ENCODE results near the gene FMOD. TPM values are rescaled to one million over a fixed set of nuclear protein-coding genes. Genes with fewer than 3 reads are reported as not detected.

The FMOD gene
- total RNA-seq, 2 donors from 2014 or later = not detected

DNA sequence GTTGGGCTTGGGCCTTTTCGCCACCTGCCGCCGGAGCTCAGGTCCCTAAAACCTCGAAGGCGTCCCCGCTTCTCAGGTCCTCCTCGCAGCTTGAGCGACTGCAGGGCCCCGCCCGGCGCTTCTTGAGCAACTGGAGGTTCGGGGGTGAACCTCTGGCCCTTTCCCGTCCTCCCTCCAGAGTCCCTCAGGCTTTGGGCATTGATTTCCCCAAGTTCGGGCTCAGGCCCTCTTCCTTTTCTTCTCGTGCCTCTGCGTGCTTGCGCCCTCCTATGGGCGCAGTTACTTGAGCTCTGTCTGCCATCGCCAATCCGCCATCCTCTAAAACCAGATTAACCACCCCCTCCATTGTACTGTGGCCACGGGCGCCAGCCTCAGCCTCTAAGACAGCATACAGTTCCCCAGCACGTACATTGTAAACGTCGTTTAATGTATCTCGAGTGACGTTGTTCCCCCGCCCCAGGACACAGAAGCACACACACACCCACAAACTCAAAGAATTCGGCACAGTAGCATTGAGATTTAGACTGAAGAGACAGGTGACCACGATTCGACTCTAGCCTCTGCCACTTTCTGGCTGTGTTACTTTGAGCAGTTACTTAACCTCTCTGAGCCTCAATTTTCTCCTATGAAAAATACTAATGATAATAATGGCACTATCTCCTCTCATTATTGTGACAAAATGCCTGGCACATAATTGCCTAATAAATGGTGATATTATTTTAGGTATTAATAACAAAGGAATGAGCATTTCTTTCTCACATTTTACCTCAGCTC is 23.1 kb downstream of the FMOD start:
- Mint-ChIP-seq H3K4me1 (peaks cover 50% of the 10 kb centered on the region), H3K27me3 (no peaks in the 10 kb centered on the region), H3K4me3 (peak overlapping the region; percentile 85), H3K36me3 (ENCODE audit: low read depth) (no peaks in the 10 kb centered on the region), H3K27ac (peak overlapping the region; percentile 97)
- H3K9me3 ChIP-seq (ENCODE audit: control insufficient read depth, low read length, poor library complexity, severe bottlenecking) = no peaks in the 10 kb centered on the region
- ATAC-seq (peak; percentile 76), DNase-seq (peak; percentile 44 to 69 (median 65))

DNA sequence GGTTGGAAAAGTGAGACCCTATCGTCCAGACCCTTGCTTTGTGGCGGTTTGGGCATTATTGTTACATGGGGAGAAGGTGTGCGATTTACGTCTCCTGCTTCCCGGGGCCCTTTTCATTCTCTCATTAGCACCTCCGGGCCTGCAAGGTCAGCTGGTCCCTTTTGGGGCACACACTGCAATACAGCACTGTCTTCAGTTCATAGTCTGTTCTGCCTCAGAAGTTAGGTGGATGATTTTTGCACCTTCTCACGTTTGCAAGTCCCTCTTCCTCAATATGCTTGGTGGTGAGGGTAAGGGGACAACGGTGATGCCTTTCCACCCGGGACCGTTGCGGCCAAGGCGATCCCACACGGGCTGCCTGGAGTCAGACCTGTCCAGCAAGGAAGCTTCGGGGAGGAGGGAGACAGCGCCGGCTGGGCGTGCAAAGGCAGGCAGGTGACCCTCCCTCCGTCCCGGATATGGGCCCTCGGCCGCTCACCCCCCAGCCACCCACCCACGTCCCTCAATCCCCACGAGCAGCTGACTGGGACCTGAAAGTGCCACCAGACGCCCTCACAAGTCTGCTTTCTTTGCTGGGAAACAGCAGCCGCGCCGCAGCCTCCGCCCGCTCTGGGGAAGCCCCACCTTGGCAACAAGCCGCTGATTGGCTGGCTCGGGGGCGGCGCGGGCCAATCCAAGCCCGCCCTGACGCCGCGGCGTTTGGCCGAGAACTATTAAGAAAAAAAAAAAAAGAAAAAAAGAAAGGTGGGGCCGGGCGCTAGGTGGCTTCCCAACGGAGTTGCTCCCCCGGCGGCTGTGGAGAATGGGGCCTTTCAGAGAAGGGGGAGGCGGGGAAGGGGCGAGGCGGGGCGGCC is 23.9 kb downstream of the FMOD start:
- H3K4me3 Mint-ChIP-seq = peak overlapping the region; percentile 85
- peak; percentile 82 for ATAC-seq
- peak overlapping the region; percentile 97 for H3K27ac Mint-ChIP-seq
- DNase-seq = peak; percentile 92 to 94 (median 94)
- peaks cover 58% of the 10 kb centered on the region for H3K4me1 Mint-ChIP-seq
- H3K9me3 ChIP-seq (ENCODE audit: control insufficient read depth, low read length, poor library complexity, severe bottlenecking) = no peaks in the 10 kb centered on the region
- H3K27me3 Mint-ChIP-seq = no peaks in the 10 kb centered on the region
- H3K36me3 Mint-ChIP-seq (ENCODE audit: low read depth) = no peaks in the 10 kb centered on the region

DNA sequence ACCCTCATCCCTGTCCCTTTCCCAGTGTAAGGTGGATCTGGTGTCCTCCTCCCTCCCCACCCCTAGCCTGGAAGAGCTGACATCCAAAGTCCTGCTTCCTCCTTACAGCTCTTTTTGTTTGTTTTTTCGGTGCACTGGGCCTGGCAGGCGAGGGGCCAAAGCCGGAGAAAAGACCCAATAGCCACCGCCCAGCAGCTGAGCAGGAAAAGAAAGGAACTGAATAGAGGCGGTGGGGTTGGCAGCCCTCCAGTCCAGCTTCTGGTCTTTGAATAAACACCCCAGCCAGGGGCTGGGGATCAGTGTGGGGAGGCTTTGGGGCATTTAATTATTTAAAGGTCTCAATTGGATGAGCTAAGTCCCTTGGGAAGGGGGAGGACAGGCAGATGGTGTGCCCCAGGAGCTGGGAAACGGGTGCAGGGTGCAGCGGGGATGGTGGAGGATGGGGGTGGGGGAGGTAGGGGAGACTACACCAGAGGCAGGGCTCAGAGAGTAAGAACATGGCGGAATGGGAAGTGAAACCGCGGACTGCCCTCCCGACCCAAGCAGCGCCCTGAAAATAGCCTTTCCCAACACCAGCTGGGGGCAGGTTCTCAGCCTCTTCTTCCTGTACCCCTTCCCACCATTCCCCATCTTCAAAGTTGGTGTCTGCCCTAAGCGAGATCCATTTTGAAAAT is 25.4 kb downstream of the FMOD start:
- peak overlapping the region; percentile 97 for H3K27ac Mint-ChIP-seq
- H3K4me1 Mint-ChIP-seq = peaks cover 73% of the 10 kb centered on the region
- H3K36me3 Mint-ChIP-seq (ENCODE audit: low read depth) = no peaks in the 10 kb centered on the region
- ATAC-seq = no peak
- DNase-seq = no peak
- no peaks in the 10 kb centered on the region for H3K27me3 Mint-ChIP-seq
- peak overlapping the region; percentile 85 for H3K4me3 Mint-ChIP-seq
- no peaks in the 10 kb centered on the region for H3K9me3 ChIP-seq (ENCODE audit: control insufficient read depth, low read length, poor library complexity, severe bottlenecking)

- ATAC-seq (no peak), DNase-seq (peak; percentile 17 to 46 (median 18))
- H3K27ac Mint-ChIP-seq = peak overlapping the region; percentile 97
- H3K9me3 ChIP-seq (ENCODE audit: control insufficient read depth, low read length, poor library complexity, severe bottlenecking) = no peaks in the 10 kb centered on the region
- H3K4me3 Mint-ChIP-seq = peak overlapping the region; percentile 82
- no peaks in the 10 kb centered on the region for H3K36me3 Mint-ChIP-seq (ENCODE audit: low read depth)
- peaks cover 77% of the 10 kb centered on the region for H3K4me1 Mint-ChIP-seq
- H3K27me3 Mint-ChIP-seq = no peaks in the 10 kb centered on the region
Measured at GRCh38 chr1:203325026-203325417, 25.9 kb downstream of the FMOD start.

DNA sequence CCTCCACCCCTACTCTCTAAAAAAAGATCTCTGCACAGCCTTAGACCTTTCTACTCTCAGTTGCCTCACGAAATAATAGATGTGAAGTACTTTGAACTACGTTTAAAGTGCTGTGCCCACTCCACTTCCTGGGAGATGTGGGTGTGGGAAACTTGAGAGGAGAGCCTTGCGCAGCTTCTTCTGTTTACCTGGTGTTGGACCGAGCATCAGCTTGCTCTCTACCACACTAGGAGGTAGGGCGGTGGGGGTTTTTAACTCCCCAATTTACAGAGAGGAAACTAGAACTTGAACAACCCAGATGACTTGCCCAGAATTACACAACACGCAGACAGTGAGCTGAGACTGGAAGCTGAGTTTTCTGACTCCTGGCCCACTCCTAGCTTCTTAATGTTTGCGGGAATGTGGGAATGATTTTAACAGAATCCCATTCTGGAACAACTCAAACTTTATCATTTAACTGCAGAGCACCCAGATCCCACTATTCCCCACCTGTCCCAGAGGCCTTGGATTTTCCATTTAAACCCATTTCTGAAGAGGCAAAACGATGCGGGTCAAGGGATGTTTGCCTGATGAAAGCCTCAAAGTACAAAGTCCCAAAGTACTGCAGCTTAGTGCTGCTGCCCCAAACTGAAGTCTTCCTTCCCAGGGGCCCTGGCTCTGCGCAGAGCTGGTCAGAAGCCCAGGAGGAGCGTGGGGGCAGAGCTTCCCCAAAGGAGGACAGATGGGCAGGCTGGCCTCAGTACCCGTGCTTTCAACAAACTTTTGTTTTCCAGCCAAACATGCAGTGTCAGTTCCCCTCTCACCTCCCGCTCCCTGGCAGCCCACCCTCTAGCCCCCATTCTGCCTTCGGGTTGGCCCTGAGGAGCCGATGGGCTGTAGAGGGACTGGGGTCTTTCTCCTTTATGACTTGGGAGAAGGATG is 26.6 kb downstream of the FMOD start:
- peak; percentile 31 for ATAC-seq
- DNase-seq = peak in 2 of 3 donors; percentile 26 to 32
- no peaks in the 10 kb centered on the region for H3K36me3 Mint-ChIP-seq (ENCODE audit: low read depth)

DNA sequence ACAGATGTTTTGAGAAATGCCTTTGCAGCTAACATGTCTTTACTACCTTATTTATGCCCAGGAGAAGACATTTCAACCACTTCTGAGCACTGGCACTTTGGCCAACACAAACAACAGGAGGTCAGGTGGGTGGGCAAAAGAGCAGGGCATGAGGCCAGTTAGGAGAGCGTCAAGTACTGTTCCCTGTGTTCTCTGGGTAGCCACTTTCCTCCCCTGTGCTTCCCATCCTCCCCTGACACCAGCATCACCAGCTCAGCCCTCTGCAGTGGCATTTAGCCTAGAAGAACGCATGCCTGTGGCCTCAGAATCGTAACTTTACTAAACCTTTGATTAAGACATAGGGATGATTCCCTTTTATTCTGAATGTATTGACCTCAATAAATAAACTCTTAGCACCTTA is 27.3 kb downstream of the FMOD start:
- Mint-ChIP-seq H3K27me3 (no peaks in the 10 kb centered on the region), H3K4me1 (peaks cover 80% of the 10 kb centered on the region), H3K4me3 (peak overlapping the region; percentile 82), H3K36me3 (ENCODE audit: low read depth) (peaks cover 2% of the 10 kb centered on the region), H3K27ac (peak overlapping the region; percentile 97)
- ATAC-seq = no peak
- DNase-seq = no peak
- no peaks in the 10 kb centered on the region for H3K9me3 ChIP-seq (ENCODE audit: control insufficient read depth, low read length, poor library complexity, severe bottlenecking)

More for the DNA sequence above, 26.6 kb downstream of the FMOD start:
- H3K9me3 ChIP-seq (ENCODE audit: control insufficient read depth, low read length, poor library complexity, severe bottlenecking) = no peaks in the 10 kb centered on the region
- H3K4me3 Mint-ChIP-seq = peak overlapping the region; percentile 82
- H3K27me3 Mint-ChIP-seq = no peaks in the 10 kb centered on the region
- H3K27ac Mint-ChIP-seq = peak overlapping the region; percentile 97
- H3K4me1 Mint-ChIP-seq = peaks cover 79% of the 10 kb centered on the region

DNA sequence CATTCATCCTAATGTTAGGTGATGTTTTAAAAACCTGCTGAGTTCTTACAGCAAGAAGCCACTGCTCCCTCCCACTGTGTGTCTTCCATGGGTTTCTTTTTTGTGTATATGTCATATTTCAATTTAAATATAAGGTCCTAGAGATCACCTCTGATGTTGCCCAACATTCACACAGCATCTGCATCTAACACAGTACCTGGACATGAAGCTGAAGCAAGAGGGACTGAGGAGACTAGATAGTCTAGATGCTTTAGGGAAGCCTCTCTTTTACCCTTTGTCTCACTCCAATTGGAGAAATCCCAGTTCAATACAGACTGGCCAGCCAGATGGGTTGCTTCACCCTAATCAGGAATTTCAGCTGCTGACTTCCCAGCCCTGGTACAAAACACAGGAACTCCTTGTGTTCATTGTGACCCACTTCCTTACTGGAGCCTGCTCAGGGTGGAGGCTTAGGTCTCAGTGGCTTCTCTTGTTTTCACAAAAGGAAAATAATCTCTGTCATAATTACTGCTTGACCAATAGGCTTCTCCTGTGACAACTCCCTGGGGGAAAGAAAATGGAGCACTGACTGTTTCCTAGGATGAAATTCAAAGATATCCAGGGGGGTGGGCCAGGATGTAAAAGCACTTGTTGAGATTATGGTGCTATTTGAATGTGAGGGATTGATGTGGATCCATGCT is 28.3 kb downstream of the FMOD start:
- H3K4me3 Mint-ChIP-seq = peak overlapping the region; percentile 82
- DNase-seq = no peak
- no peak for ATAC-seq

DNA sequence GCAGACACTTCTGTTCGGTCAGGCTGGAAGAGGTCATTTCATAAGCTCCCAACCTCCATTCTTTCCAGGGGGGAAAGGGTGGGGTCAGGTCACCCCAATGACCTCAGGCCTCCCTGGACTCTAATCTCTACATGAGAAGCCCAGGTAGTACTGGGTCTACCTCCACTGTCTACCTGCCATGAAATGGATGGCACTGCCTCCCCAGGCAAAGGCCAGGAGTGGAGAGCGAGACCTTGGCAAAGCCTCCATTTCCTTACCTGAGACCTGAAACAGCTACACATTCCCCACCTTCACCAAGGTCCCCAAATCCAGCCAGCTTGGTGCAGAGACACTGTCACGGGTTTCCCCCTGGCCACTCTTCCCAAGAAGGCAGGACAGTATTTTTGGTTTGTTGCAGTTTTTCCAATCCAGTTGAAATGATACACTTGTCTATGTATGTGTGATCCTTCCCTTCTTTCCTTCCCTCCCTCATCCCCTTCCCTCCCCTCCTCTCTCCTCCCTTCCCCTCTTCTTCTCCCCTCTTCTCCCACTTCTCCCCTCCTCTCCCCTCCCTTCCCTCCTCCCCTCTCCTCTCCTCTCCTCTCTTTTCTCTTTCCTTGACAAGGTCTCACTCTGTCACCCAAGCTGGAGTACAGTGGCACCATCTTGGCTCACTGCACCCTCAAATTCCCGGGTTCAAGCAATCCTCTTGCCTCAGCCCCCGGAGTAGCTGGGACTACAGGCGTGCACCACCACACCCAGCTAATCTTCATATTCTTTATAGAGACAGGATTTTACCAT is 29.5 kb downstream of the FMOD start:
- H3K27me3 Mint-ChIP-seq = no peaks in the 10 kb centered on the region
- DNase-seq = no peak

More for the DNA sequence above, 28.3 kb downstream of the FMOD start:
- peaks cover 2% of the 10 kb centered on the region for H3K36me3 Mint-ChIP-seq (ENCODE audit: low read depth)
- no peaks in the 10 kb centered on the region for H3K27me3 Mint-ChIP-seq
- H3K4me1 Mint-ChIP-seq = peaks cover 77% of the 10 kb centered on the region
- no peaks in the 10 kb centered on the region for H3K9me3 ChIP-seq (ENCODE audit: control insufficient read depth, low read length, poor library complexity, severe bottlenecking)
- peak overlapping the region; percentile 97 for H3K27ac Mint-ChIP-seq

DNA sequence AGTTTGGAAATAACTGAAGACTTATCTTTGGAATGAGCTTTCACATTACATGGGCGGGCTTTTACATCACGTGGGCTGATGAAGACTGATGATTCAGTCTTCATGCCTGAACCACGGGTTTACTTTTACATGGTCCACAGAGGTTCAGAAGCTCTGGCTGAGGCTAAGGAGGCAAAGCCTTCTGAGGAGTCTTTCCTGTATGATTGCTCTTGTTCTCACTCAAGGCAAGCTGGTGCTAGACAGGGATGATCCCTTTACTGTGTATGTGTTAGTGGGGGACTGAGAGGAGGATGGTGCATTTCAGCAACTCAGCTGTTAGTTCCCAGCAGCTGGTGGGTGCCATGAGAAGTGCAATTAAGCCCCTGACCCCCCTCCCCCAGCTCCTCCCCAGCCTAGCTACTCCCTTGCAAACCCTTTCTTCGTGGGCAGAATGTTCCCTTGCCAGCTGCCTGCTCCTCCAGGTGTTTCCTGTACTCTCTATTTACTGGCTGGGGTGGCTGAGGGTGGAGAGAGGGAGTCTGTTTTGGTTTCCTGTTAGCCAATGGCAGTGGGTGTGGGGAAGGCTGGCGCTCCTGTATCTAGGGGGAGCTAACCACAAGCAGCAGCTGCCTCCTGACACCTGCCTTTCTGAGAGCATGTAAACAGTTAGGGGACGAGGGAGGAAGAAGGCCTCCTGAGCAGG is 30.2 kb downstream of the FMOD start:
- no peaks in the 10 kb centered on the region for H3K9me3 ChIP-seq (ENCODE audit: control insufficient read depth, low read length, poor library complexity, severe bottlenecking)
- ATAC-seq = peak; percentile 77
- H3K27me3 Mint-ChIP-seq = no peaks in the 10 kb centered on the region
- peak; percentile 37 to 66 (median 48) for DNase-seq
- H3K4me3 Mint-ChIP-seq = peak overlapping the region; percentile 82
- peaks cover 73% of the 10 kb centered on the region for H3K4me1 Mint-ChIP-seq
- H3K27ac Mint-ChIP-seq = peak overlapping the region; percentile 97
- peaks cover 2% of the 10 kb centered on the region for H3K36me3 Mint-ChIP-seq (ENCODE audit: low read depth)

More for the DNA sequence above, 29.5 kb downstream of the FMOD start:
- peak overlapping the region; percentile 82 for H3K4me3 Mint-ChIP-seq
- H3K36me3 Mint-ChIP-seq (ENCODE audit: low read depth) = peaks cover 2% of the 10 kb centered on the region
- H3K4me1 Mint-ChIP-seq = peaks cover 76% of the 10 kb centered on the region
- H3K9me3 ChIP-seq (ENCODE audit: control insufficient read depth, low read length, poor library complexity, severe bottlenecking) = no peaks in the 10 kb centered on the region
- H3K27ac Mint-ChIP-seq = peak overlapping the region; percentile 97
- ATAC-seq = no peak

DNA sequence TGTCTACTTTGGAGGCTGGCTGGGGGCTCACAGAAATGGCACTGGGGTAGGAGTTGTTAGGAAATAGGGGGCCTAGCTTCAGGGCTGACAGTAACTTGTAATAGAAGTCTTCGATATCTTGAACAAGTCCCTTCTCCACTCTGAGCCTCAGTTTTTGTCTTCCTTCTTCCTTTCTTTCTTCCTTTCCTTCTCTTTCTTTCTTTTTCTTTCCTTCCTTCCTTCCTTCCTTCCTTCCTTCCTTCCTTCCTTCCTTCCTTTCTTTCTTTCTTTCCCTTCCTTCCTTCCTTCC is 32.7 kb downstream of the FMOD start:
- DNase-seq = no peak
- no peaks in the 10 kb centered on the region for H3K9me3 ChIP-seq (ENCODE audit: control insufficient read depth, low read length, poor library complexity, severe bottlenecking)
- H3K4me3 Mint-ChIP-seq = no peak overlapping the region
- peaks cover 4% of the 10 kb centered on the region for H3K36me3 Mint-ChIP-seq (ENCODE audit: low read depth)
- peaks cover 56% of the 10 kb centered on the region for H3K4me1 Mint-ChIP-seq
- H3K27ac Mint-ChIP-seq = no peak overlapping the region
- ATAC-seq = no peak
- no peaks in the 10 kb centered on the region for H3K27me3 Mint-ChIP-seq
